Ascending aorta (tissue), 2 donors: Measurements from ENCODE around the gene CIC. TPM values are rescaled to one million over a fixed set of nuclear protein-coding genes. Genes with fewer than 3 reads are reported as not detected.
"Not testable (repeated sequence)": the region's sequence is repeated elsewhere in the genome, so short reads cannot be mapped to it uniquely, and the experiment has no call there.

Experiments
- DNase-seq, 2 donors: peaks; one replicate each; pipeline ENCODE4 v3.0.0-alpha.2; 2019; ENCODE audit warnings: low spot score in 2 of 2
- H3K27ac ChIP-seq, 2 donors: fragments of 200-600 bp; sonication (generic); one replicate each; pipeline ENCODE4 v1.5.1; 2016 to 2017; ENCODE audit warnings: mild to moderate bottlenecking in 1 of 2
- H3K27me3 ChIP-seq: fragments of 200-600 bp; sonication (generic); one replicate; pipeline ENCODE4 v1.5.1; 2017
- H3K36me3 ChIP-seq, 2 donors: fragments of 200-600 bp; sonication (generic); one replicate each; pipeline ENCODE4 v1.5.1; 2016
- H3K4me1 ChIP-seq, 2 donors: fragments of 200-600 bp; sonication (generic); one replicate each; pipeline ENCODE4 v1.5.1; 2016 to 2017; ENCODE audit warnings: mild to moderate bottlenecking in 1 of 2
- H3K4me3 ChIP-seq, 2 donors: fragments of 200-600 bp; sonication (generic); one replicate each; pipeline ENCODE4 v1.5.1; 2016 to 2017; ENCODE audit warnings: mild to moderate bottlenecking in 1 of 2
- H3K9me3 ChIP-seq, 2 donors: fragments of 200-600 bp; sonication (generic); one replicate each; pipeline ENCODE4 v1.5.1; 2016
- intact Hi-C: fragments of 100-400 bp; cut with DNase I; formaldehyde crosslinking; loops from one replicate; pipeline ENCODE4 v1.15.1; 2023
- total RNA-seq: library from RNA; depleted of rRNA; stranded (reverse); fragments of >200 nt; gene quantifications from one replicate; pipeline ENCODE4 v1.1.0, GENCODE V29; 2016
- TF ChIP-seq, protein P1 (sequence below), 3 experiments: fragments of 200-600 bp in 2 of 3; fragments of 450-650 bp in 1 of 3; sonication (generic) in 2 of 3; IDR thresholded peaks; one replicate each; pipeline ENCODE4 v1.5.1; 2016 to 2019; ENCODE audit warnings: antibody characterized with exemption in 3 of 3, mild to moderate bottlenecking in 1 of 3, moderate library complexity in 1 of 3

Gene CIC
- total RNA-seq, 1 donor from 2014 or later, result 247 TPM

DNA sequence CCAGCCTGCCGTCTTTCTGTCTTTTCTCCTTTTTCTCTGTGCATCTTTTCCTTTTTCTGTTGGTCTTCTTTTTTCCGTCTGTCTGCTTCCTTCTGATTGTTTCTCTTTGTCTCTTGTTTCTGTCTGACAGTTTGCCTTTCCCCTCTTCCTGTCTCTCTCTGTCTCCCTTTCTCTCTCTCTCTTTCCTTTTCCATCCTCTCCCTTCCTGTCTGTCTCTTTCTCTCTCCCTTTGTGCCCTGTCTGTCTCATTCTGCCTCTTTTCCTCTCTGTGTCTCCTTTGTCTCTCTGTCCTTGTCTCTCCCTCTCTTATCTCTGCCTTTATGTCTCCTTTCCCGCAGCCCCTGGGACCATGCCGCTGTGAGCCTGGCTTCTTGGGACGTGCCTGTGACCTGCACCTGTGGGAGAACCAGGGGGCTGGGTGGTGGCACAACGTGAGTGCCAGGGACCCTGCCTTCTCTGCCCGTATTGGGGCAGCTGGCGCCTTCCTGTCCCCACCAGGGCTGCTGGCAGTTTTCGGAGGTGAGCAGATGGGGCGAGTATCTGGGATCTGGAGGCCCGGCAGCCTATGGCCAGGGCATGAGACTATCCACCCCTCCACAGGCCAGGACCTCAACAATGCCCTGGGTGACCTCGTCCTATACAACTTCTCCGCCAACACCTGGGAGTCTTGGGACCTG lies 65.8 kb downstream of the CIC start:
- Histone ChIP-seq H3K36me3 (peaks cover 18 to 40% of the 10 kb centered on the region in 2 donors), H3K9me3 (no peaks in the 10 kb centered on the region), H3K4me3 (no peak overlapping the region), H3K4me1 (no peaks in the 10 kb centered on the region), H3K27me3 (no peaks in the 10 kb centered on the region), H3K27ac (no peak overlapping the region)
- intact Hi-C loops, result no loop called here
- DNase-seq, result no peak
- TF ChIP-seq, protein P1, sequence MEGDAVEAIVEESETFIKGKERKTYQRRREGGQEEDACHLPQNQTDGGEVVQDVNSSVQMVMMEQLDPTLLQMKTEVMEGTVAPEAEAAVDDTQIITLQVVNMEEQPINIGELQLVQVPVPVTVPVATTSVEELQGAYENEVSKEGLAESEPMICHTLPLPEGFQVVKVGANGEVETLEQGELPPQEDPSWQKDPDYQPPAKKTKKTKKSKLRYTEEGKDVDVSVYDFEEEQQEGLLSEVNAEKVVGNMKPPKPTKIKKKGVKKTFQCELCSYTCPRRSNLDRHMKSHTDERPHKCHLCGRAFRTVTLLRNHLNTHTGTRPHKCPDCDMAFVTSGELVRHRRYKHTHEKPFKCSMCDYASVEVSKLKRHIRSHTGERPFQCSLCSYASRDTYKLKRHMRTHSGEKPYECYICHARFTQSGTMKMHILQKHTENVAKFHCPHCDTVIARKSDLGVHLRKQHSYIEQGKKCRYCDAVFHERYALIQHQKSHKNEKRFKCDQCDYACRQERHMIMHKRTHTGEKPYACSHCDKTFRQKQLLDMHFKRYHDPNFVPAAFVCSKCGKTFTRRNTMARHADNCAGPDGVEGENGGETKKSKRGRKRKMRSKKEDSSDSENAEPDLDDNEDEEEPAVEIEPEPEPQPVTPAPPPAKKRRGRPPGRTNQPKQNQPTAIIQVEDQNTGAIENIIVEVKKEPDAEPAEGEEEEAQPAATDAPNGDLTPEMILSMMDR (IDR thresholded peaks at IDR 0.05), result no peak

DNA sequence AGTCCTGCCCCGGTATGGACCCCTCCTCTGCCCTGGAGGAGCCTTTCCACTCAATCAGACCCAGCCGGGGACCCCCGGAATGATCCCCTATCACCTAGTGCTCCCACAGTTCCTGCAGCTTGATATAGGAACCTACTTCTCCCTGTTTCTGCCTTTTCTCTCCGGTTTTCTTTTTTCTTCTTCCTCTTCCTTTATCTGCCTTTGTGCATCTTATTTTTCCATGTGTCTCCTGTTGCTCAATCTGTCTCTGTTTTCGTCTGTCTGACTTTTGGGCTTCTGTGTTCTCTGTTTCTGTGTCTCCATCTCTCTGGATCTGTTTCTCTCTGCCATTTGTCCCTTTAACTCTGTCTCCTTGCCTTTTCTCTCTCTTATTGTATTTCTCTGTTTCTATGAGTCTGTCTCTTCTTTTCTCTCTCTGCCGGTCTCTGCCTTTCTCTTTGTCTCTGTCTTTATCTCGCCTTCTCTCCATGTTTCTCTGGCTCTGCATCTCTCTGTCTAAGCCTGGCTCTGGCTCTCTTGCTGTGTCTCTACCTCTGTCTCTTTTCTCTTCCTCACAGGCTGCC lies 66.4 kb downstream of the CIC start:
- Histone ChIP-seq H3K27ac (no peak overlapping the region), H3K9me3 (no peaks in the 10 kb centered on the region), H3K27me3 (no peaks in the 10 kb centered on the region), H3K4me3 (no peak overlapping the region), H3K36me3 (peaks cover 18 to 40% of the 10 kb centered on the region in 2 donors), H3K4me1 (no peaks in the 10 kb centered on the region)
- DNase-seq, result no peak
- intact Hi-C loops, result no loop called here
- TF ChIP-seq, protein P1 (IDR thresholded peaks at IDR 0.05), result no peak

DNA sequence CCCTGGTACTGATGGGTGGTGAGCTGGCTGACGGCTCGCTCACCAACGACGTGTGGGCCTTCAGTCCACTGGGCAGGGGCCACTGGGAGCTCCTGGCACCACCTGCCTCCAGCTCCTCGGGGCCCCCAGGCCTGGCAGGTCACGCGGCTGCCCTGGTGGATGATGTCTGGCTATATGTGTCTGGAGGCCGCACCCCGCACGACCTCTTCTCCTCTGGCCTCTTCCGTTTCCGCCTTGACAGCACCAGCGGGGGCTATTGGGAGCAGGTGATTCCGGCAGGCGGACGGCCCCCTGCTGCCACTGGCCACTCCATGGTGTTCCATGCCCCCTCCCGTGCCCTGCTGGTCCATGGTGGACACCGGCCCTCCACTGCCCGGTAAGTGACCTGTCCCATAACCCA lies 66.9 kb downstream of the CIC start:
- no peak for DNase-seq
- no peaks in the 10 kb centered on the region for H3K9me3 ChIP-seq
- H3K4me3 ChIP-seq, result no peak overlapping the region
- H3K36me3 ChIP-seq, result peaks cover 18 to 40% of the 10 kb centered on the region in 2 donors
- intact Hi-C loops, result no loop called here
- H3K27ac ChIP-seq, result no peak overlapping the region
- TF ChIP-seq, protein P1 (IDR thresholded peaks at IDR 0.05), result no peak
- H3K27me3 ChIP-seq, result no peaks in the 10 kb centered on the region
- no peaks in the 10 kb centered on the region for H3K4me1 ChIP-seq

DNA sequence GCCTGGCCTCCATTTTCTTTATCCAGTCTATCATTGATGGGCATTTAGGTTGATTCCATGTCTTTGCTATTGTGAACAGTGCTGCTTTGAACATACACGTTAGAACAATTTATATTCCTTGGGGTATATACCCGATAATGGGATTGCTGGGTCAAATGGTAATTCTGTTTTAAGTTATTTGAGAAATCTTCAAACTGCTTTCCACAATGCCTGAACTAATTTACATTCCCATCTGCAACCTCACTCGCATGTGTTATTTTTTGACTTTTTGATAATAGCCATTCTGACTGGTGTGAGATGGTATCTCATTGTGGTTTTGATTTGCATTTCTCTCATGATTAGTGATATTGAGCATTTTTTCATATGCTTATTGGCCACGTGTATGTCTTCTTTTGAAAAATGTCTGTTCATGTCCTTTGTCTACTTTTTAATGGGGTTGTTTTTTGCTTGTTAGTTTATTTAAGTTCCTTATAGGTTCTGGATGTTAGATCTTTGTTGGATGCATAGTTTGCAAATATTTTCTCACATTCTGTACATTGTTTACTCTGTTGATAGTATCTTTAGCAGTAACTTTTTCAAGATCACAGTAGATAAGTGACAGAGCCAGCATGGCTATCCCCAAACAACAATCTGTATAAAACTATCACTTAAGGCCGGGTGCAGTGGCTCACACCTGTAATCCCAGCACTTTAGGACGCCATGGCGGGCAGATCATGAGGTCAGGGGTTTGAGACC lies 70.2 kb downstream of the CIC start:
- H3K4me3 ChIP-seq, H3K27me3 ChIP-seq, H3K9me3 ChIP-seq, H3K4me1 ChIP-seq, DNase-seq, H3K27ac ChIP-seq, intact Hi-C loops: not testable (repeated sequence)
- H3K36me3 ChIP-seq, result peaks cover 21 to 45% of the 10 kb centered on the region in 2 donors

DNA sequence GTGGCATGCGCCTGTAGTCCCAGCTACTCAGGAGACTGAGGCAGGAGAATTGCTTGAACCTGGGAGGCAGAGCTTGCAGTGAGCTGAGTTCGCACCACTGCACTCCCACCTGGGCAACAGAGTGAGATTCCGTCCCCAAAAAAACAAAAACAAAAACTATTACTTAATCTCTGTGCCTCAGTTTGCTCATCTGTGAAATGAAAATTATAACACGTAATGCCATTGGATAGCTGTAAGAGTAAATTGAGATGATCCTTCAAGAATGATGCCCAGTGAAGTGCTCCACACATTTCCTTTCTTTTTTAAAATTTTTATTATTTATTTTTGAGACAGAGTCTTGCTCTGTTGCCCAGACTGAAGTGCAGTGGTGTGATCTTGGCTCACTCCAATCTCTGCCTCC lies 70.9 kb downstream of the CIC start:
- DNase-seq, H3K4me1 ChIP-seq, H3K27ac ChIP-seq, intact Hi-C loops, H3K9me3 ChIP-seq, H3K27me3 ChIP-seq, H3K4me3 ChIP-seq: not testable (repeated sequence)
- peaks cover 27 to 43% of the 10 kb centered on the region in 2 donors for H3K36me3 ChIP-seq

DNA sequence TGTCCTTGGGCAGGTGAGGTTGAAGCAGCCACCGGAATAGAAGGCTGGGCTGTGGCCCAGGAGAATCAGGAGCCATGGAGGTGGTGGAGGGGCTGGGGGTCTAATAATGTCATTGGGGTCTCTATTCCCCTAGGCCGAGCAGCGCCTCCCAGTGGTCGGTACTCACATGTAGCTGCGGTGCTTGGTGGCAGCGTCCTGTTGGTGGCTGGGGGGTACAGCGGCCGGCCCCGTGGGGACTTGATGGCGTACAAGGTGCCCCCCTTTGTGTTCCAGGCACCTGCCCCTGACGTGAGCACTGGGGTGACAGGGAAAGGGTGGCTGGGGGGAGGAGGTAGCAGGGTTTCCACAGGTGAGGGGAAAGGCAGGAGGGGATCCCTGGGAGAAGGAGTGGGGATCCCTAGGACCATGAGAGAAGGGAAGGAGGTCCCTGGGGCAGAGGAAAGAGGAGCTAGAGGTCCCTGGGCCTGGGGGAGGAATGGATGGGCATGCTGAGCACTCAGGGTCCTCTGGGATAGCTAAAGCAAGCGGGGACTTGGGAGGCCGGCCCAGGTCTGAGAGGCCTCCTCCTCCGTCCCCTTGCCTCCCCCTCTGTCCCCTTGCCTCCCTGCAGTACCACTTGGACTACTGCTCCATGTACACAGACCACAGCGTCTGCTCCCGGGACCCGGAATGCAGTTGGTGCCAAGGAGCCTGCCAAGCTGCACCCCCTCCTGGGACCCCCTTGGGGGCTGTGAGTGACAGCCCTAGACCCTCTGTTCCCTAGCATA lies 74.5 kb downstream of the CIC start:
- DNase-seq, result no peak
- Histone ChIP-seq H3K4me1 (no peaks in the 10 kb centered on the region), H3K27ac (no peak overlapping the region), H3K36me3 (peaks cover 10 to 30% of the 10 kb centered on the region in 2 donors), H3K9me3 (no peaks in the 10 kb centered on the region), H3K27me3 (no peaks in the 10 kb centered on the region), H3K4me3 (no peak overlapping the region)
- TF ChIP-seq, protein P1 (IDR thresholded peaks at IDR 0.05), result no peak
- intact Hi-C loops, result no loop called here
